Cardiac septum (tissue), 1 donor: ENCODE measurements around the gene TIMP2. TPM values are rescaled to one million over a fixed set of nuclear protein-coding genes. Genes with fewer than 3 reads are reported as not detected.
"Not testable (repeated sequence)": the region's sequence is repeated elsewhere in the genome, so short reads cannot be mapped to it uniquely, and the experiment has no call there.

Source experiments
- DNase-seq: peaks from one replicate; pipeline ENCODE4 v3.0.0-alpha.2; 2020; ENCODE audit warnings: low spot score
- intact Hi-C: fragments of 100-400 bp; cut with DNase I; formaldehyde crosslinking; loops from one replicate; pipeline ENCODE4 v1.14.0; 2022
- long read RNA-seq: library from polyadenylated mRNA; unstranded; transcript quantifications from one replicate; pipeline ENCODE4 v2.0.0, GENCODE V29; 2021
- total RNA-seq: library from RNA; stranded (reverse); fragmentation: NEBNext Ultra II Directional; extraction: Animal tissue kit (Norgen Biotek cat#: 25700); gene quantifications from one replicate; pipeline ENCODE4 v1.2.1, GENCODE V29; 2021
- donor health status: DM: no; HTN: no; CAD: no.

TIMP2 gene
- 95.5 TPM for total RNA-seq
- long read RNA-seq, partial matches to known transcripts: 1 of 15 reads
- long read RNA-seq, other reads (novel, unspliced or antisense): 11 of 15 reads

GRCh38 chr17:78925234-78925633 lies at the start of gene TIMP2:
TSS of gene TIMP2 (minus strand) at chr17:78925387. CDS start at chr17:78925088, 299 bp downstream.
- intact Hi-C loops: no loop called here
- DNase-seq: peak; percentile 95

- intact Hi-C loops: loop anchor here (5.0 kb wide), 1 partner anchor 42 kb away; no protein-coding TSS in a partner anchor
- no peak for DNase-seq
These were observed 48.8 kb upstream of the TIMP2 start for GRCh38 chr17:78973792-78974520.

GRCh38 chr17:78973196-78973595 lies 48.0 kb upstream of the TIMP2 start:
- DNase-seq: no peak
- intact Hi-C loops: loop anchor here (5.0 kb wide), 1 partner anchor 41 kb away; no protein-coding TSS in a partner anchor

- intact Hi-C loops: loop anchor here (5.0 kb wide), 1 partner anchor 40 kb away; no protein-coding TSS in a partner anchor
These were observed 47.4 kb upstream of the TIMP2 start for GRCh38 chr17:78972507-78973105.

GRCh38 chr17:78971756-78972506 lies 46.7 kb upstream of the TIMP2 start:
- DNase-seq: no peak
- intact Hi-C loops: loop anchor here (1.0 to 5.0 kb wide), 2 partner anchors 40 to 107 kb away; no protein-coding TSS in a partner anchor

More at GRCh38 chr17:78972507-78973105, 47.4 kb upstream of the TIMP2 start:
- no peak for DNase-seq

- intact Hi-C loops: loop anchor here (1.0 to 5.0 kb wide), 2 partner anchors 39 to 106 kb away; no protein-coding TSS in a partner anchor
- peak; percentile 90 for DNase-seq
These were observed 45.9 kb upstream of the TIMP2 start for GRCh38 chr17:78970834-78971755.

GRCh38 chr17:78969865-78970264 lies 44.7 kb upstream of the TIMP2 start:
- intact Hi-C loops: loop anchor here (5.0 kb wide), 1 partner anchor 38 kb away; no protein-coding TSS in a partner anchor
- DNase-seq: no peak

- intact Hi-C loops: no loop called here
These were observed 42.7 kb upstream of the TIMP2 start for GRCh38 chr17:78967782-78968362.

GRCh38 chr17:78966910-78967600 lies 41.9 kb upstream of the TIMP2 start:
- DNase-seq: no peak
- intact Hi-C loops: no loop called here

More at GRCh38 chr17:78967782-78968362, 42.7 kb upstream of the TIMP2 start:
- DNase-seq: no peak

- intact Hi-C loops: no loop called here
- no peak for DNase-seq
These were observed 41.1 kb upstream of the TIMP2 start for GRCh38 chr17:78966123-78966813.

- intact Hi-C loops: no loop called here
- no peak for DNase-seq
These were observed 40.3 kb upstream of the TIMP2 start for GRCh38 chr17:78965491-78965924.

GRCh38 chr17:78963378-78963777 lies 38.2 kb upstream of the TIMP2 start:
- no peak for DNase-seq
- intact Hi-C loops: no loop called here

GRCh38 chr17:78962984-78963348 lies 37.8 kb upstream of the TIMP2 start:
- intact Hi-C loops, DNase-seq: not testable (repeated sequence)

GRCh38 chr17:78962345-78962983 lies 37.3 kb upstream of the TIMP2 start:
- intact Hi-C loops: no loop called here
- DNase-seq: no peak

GRCh38 chr17:78961571-78961970 lies 36.4 kb upstream of the TIMP2 start:
- no peak for DNase-seq
- intact Hi-C loops: no loop called here

- intact Hi-C loops: no loop called here
- DNase-seq: no peak
These were observed 35.7 kb upstream of the TIMP2 start for GRCh38 chr17:78960928-78961327.

- DNase-seq: no peak
- intact Hi-C loops: no loop called here
These were observed 34.6 kb upstream of the TIMP2 start for GRCh38 chr17:78959803-78960202.
